ENCODE measurements around the gene THUMPD3. TPM values are rescaled to one million over a fixed set of nuclear protein-coding genes. Genes with fewer than 3 reads are reported as not detected.

THUMPD3 gene
- total and polyA plus RNA-seq, 2 of the 13 experiments (the other 11 are each of a cell fraction or from before 2014, with no cell fraction given) = 31.2 to 44.1 TPM

DNA sequence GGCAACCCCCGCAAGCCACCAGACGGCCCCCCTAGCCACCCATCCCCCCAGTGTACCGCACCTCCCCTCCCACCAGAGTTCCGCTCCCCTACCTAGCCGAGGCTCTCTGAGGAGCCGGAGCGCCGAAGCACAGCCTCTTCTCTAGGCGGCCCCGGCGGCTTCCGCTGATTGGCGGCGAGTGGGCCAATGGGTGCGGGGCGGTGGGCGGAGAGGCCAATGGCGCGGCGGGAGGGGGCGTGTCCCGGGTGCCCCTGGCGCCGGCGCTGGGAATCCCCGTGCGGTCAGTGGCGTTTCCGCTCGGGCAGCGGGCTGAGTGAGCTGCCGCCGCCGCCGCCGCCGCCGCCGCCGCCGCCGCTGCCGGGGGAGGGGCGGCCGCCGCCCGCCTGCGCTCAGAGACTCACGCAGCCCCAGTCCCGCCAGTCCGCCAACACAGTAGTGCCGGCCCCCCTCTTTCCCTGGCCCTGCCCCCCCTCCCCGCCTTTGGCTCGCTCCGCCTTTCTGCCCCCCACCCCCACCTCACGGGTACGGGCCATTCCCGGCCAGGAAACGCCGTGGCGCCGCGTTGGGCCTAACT is 34.6 kb downstream of the THUMPD3 start, which contains the start of gene SETD5 (continued):
- no peak for TF ChIP-seq ZBTB21 (CRISPR knock-in tag; IDR thresholded peaks at IDR 0.05)
- no peak for TF ChIP-seq FOSL2 (CRISPR knock-in tag; IDR thresholded peaks at IDR 0.05)
- TF ChIP-seq ETV5 (CRISPR knock-in tag; IDR thresholded peaks at IDR 0.05; ENCODE audit: borderline replicate concordance) = peak; percentile 6; the same call in 1 of the 2 replicates
- peak; percentile 35; the same call in 1 of the 2 replicates for TF ChIP-seq ZNF367 (CRISPR knock-in tag; IDR thresholded peaks at IDR 0.05; ENCODE audit: borderline replicate concordance)
- TF ChIP-seq KLF13 (CRISPR knock-in tag; IDR thresholded peaks at IDR 0.05) = no peak
- no peak for TF ChIP-seq SYNCRIP (IDR thresholded peaks at IDR 0.05; ENCODE audit: insufficient read depth, low read depth, low read length)
- TF ChIP-seq, protein P1, sequence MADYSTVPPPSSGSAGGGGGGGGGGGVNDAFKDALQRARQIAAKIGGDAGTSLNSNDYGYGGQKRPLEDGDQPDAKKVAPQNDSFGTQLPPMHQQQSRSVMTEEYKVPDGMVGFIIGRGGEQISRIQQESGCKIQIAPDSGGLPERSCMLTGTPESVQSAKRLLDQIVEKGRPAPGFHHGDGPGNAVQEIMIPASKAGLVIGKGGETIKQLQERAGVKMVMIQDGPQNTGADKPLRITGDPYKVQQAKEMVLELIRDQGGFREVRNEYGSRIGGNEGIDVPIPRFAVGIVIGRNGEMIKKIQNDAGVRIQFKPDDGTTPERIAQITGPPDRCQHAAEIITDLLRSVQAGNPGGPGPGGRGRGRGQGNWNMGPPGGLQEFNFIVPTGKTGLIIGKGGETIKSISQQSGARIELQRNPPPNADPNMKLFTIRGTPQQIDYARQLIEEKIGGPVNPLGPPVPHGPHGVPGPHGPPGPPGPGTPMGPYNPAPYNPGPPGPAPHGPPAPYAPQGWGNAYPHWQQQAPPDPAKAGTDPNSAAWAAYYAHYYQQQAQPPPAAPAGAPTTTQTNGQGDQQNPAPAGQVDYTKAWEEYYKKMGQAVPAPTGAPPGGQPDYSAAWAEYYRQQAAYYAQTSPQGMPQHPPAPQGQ (CRISPR knock-in tag; IDR thresholded peaks at IDR 0.05; ENCODE audit: borderline replicate concordance) = no peak
- no peak for TF ChIP-seq HMG20A (CRISPR knock-in tag; IDR thresholded peaks at IDR 0.05; ENCODE audit: borderline replicate concordance)
- TF ChIP-seq RFXAP (CRISPR knock-in tag; IDR thresholded peaks at IDR 0.05; ENCODE audit: borderline replicate concordance) = peak; percentile 65; the same call in 1 of the 2 replicates
- TF ChIP-seq ZNF678 (CRISPR knock-in tag; IDR thresholded peaks at IDR 0.05) = no peak
- peak; percentile 65 for TF ChIP-seq YY1 (IDR thresholded peaks at IDR 0.05; ENCODE audit: insufficient read depth, insufficient replicate concordance, low read depth, low read length)
- TF ChIP-seq, protein P2, sequence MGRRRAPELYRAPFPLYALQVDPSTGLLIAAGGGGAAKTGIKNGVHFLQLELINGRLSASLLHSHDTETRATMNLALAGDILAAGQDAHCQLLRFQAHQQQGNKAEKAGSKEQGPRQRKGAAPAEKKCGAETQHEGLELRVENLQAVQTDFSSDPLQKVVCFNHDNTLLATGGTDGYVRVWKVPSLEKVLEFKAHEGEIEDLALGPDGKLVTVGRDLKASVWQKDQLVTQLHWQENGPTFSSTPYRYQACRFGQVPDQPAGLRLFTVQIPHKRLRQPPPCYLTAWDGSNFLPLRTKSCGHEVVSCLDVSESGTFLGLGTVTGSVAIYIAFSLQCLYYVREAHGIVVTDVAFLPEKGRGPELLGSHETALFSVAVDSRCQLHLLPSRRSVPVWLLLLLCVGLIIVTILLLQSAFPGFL (CRISPR knock-in tag; IDR thresholded peaks at IDR 0.05) = no peak
- TF ChIP-seq, protein P3, sequence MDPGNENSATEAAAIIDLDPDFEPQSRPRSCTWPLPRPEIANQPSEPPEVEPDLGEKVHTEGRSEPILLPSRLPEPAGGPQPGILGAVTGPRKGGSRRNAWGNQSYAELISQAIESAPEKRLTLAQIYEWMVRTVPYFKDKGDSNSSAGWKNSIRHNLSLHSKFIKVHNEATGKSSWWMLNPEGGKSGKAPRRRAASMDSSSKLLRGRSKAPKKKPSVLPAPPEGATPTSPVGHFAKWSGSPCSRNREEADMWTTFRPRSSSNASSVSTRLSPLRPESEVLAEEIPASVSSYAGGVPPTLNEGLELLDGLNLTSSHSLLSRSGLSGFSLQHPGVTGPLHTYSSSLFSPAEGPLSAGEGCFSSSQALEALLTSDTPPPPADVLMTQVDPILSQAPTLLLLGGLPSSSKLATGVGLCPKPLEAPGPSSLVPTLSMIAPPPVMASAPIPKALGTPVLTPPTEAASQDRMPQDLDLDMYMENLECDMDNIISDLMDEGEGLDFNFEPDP (CRISPR knock-in tag; conservative IDR thresholded peaks at IDR 0.05) = 0 out of 2 replicates have a peak, but pooled peaks have one; percentile 44
- no peak for TF ChIP-seq JDP2 (CRISPR knock-in tag; IDR thresholded peaks at IDR 0.05; ENCODE audit: borderline replicate concordance)
- TF ChIP-seq ZBTB7B (CRISPR knock-in tag; IDR thresholded peaks at IDR 0.05) = no peak
- TF ChIP-seq, protein P4, sequence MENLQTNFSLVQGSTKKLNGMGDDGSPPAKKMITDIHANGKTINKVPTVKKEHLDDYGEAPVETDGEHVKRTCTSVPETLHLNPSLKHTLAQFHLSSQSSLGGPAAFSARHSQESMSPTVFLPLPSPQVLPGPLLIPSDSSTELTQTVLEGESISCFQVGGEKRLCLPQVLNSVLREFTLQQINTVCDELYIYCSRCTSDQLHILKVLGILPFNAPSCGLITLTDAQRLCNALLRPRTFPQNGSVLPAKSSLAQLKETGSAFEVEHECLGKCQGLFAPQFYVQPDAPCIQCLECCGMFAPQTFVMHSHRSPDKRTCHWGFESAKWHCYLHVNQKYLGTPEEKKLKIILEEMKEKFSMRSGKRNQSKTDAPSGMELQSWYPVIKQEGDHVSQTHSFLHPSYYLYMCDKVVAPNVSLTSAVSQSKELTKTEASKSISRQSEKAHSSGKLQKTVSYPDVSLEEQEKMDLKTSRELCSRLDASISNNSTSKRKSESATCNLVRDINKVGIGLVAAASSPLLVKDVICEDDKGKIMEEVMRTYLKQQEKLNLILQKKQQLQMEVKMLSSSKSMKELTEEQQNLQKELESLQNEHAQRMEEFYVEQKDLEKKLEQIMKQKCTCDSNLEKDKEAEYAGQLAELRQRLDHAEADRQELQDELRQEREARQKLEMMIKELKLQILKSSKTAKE (CRISPR knock-in tag; IDR thresholded peaks at IDR 0.05; ENCODE audit: borderline replicate concordance) = no peak

All from HepG2 (cell line).